Motor neuron (in vitro differentiated cells): ENCODE measurements around the gene GRXCR1. TPM values are rescaled to one million over a fixed set of nuclear protein-coding genes. Genes with fewer than 3 reads are reported as not detected.

ENCODE experiments used
- ATAC-seq, 8 experiments: fragments of 200-7000 bp; cut with Tn5 transposase; replicated peaks in 6 of 8; 2 replicates each; pipeline ENCODE4 v1.8.0; 2021; ENCODE audit warnings: mild to moderate bottlenecking in 8 of 8, moderate library complexity in 8 of 8
- H3K27ac ChIP-seq, 2 donors: fragments of 250-450 bp; sonication (Bioruptor Pico); 2 replicates each; pipeline ENCODE4 v1.9.0; 2021; ENCODE audit warnings: antibody characterized with exemption in 2 of 2, mild to moderate bottlenecking in 2 of 2, moderate library complexity in 1 of 2
- H3K4me1 ChIP-seq, 2 donors: fragments of 250-450 bp; sonication (Bioruptor Pico); replicated peaks in 1 of 2; 2 replicates each; pipeline ENCODE4 v1.6.1; 2021; ENCODE audit warnings: antibody characterized with exemption in 2 of 2, mild to moderate bottlenecking in 2 of 2, moderate library complexity in 1 of 2
- H3K4me3 ChIP-seq, 5 donors: fragments of 250-450 bp; sonication (Bioruptor Pico); 2 replicates each; pipeline ENCODE4 v1.9.0; 2021; ENCODE audit warnings: antibody characterized with exemption in 5 of 5, mild to moderate bottlenecking in 5 of 5, moderate library complexity in 4 of 5
- WGBS, 10 experiments: fragments of 450-650 bp; shearing (Covaris generic); methylation state at CpG; one replicate each; pipeline ENCODE4 v1.0.0; 2022; 5-methylcytosine and 5-hydroxymethylcytosine counted together
- in situ Hi-C, 9 experiments: fragments of 400-800 bp; cut with MboI; loops; one replicate each; pipeline ENCODE4 v1.15.0; 2021; ENCODE audit warnings: low sequenced_read_pairs in 9 of 9, low pct_unique_long_range_greater_than_20kb in 2 of 9; ENCODE audit not compliant: unreplicated experiment in 9 of 9
- total RNA-seq, 8 experiments: library from RNA; unstranded; fragments of 300-600 nt; gene quantifications; 2 replicates each; pipeline versions ENCODE4 v1.2.3 to v1.2.4, GENCODE V29; 2022

Gene GRXCR1
- total RNA-seq, 8 experiments from 2014 or later = not detected

DNA sequence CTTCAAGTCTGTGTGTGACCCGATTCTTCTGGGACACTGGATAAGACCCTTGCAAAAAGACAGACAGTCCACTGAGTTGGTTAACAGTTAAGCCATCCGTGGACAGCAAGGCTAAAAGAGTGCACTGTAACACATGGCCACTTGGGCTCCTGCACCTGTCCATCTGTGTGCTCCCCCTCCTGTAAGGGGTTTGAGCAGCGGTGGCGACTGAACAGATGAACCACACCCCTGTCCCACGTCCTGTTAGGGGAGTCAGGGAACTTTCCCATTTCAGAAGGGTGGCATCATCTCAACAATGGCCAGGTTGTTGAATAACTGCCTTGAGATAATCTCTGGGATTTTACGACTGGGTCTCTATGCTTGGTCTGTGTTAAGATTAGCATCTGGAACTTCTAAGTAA is 178.6 kb downstream of the GRXCR1 start:
- WGBS, 10 experiments = 12 to 100% (median 78%) methylated on average over 1 to 6 of the region's 6 CpGs; no CpG with 5 or more reads in 2 of the 10 experiments
- H3K27ac ChIP-seq = no peak overlapping the region

More for the DNA sequence above, 178.6 kb downstream of the GRXCR1 start:
- no peak for ATAC-seq
- no peak overlapping the region for H3K4me3 ChIP-seq
- in situ Hi-C loops = no loop called here
- no peaks in the 10 kb centered on the region for H3K4me1 ChIP-seq

Other genes with a start within 250 kb of the GRXCR1 start
- gene ATP8A1, start 235.6 kb upstream of the GRXCR1 start, total RNA-seq = 10 to 100 TPM in 5 of 8 experiments, 1 to 10 TPM in 3; 1.1 to 44.1 (median 31.6) TPM